Right lobe of liver (tissue), 4 donors: Measurements from ENCODE around the gene ZBTB7C.

Experiments
- POLR2A ChIP-seq: fragments of 450-650 bp; IDR thresholded peaks from one replicate; pipeline ENCODE4 v1.6.1; 2017; ENCODE audit warnings: antibody characterized with exemption, mild to moderate bottlenecking
- TF ChIP-seq, protein P1 (sequence below), 4 donors: fragments of 200-600 bp in 3 of 4; fragments of 450-650 bp in 1 of 4; IDR thresholded peaks; one replicate each; pipeline versions ENCODE4 v1.5.1 to v1.8.0; 2016 to 2022; ENCODE audit warnings: antibody characterized with exemption in 4 of 4, mild to moderate bottlenecking in 2 of 4
- donor health status: DM: no; HTN: no; CAD: no.
- donor health status: DM: no; HTN: no; CAD: no.
- donor health status: DM: no; HTN: yes; CAD: no.

DNA sequence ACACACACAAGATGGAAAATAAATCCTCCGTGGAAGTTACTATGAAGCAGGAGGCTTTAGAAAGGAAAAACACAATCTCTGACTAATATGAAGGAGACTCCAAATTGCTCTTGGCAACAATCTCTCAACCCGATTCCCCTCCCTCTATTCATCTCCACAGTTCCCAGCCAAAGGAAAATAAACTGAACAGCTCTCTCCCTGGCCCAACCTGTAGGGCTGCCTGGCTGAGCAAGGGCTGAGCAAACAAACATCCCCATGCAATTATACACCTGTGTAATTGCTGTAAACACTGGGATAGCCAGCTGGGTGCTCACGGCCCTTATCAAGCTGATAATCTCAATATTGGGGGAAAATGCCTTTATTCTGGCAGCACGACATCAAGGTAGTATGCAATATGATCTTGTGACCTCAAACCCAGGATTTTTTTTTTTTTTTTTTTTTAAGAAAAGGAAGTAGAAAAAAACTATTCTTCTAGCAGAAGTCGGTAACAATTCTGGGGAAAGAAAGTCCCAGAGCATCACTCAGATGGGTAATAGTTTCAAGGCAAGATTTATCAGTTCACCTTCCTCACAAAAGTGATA, 275.4 kb downstream of the ZBTB7C start:
- TF ChIP-seq, protein P1, sequence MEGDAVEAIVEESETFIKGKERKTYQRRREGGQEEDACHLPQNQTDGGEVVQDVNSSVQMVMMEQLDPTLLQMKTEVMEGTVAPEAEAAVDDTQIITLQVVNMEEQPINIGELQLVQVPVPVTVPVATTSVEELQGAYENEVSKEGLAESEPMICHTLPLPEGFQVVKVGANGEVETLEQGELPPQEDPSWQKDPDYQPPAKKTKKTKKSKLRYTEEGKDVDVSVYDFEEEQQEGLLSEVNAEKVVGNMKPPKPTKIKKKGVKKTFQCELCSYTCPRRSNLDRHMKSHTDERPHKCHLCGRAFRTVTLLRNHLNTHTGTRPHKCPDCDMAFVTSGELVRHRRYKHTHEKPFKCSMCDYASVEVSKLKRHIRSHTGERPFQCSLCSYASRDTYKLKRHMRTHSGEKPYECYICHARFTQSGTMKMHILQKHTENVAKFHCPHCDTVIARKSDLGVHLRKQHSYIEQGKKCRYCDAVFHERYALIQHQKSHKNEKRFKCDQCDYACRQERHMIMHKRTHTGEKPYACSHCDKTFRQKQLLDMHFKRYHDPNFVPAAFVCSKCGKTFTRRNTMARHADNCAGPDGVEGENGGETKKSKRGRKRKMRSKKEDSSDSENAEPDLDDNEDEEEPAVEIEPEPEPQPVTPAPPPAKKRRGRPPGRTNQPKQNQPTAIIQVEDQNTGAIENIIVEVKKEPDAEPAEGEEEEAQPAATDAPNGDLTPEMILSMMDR (IDR thresholded peaks at IDR 0.05), result no peak
- TF ChIP-seq POLR2A, result no peak
